Mesenchymal stem cell (in vitro differentiated cells and primary cell): ENCODE measurements around the gene HAUS5.

Experiments
- DNase-seq: peaks from one replicate; pipeline ENCODE4 v3.0.0-alpha.2; 2013
- H2AFZ ChIP-seq: one replicate; pipeline ENCODE4 v1.6.1; 2013; ENCODE audit warnings: low read depth, mild to moderate bottlenecking, control low read depth, inconsistent platforms, low read length, moderate library complexity
- H2AK5ac ChIP-seq: 2 replicates; pipeline ENCODE4 v1.6.1; 2013; ENCODE audit warnings: low read length, moderate library complexity, mild to moderate bottlenecking, inconsistent platforms; ENCODE audit not compliant: severe bottlenecking
- H2BK120ac ChIP-seq: one replicate; pipeline ENCODE4 v1.6.1; 2013; ENCODE audit warnings: low read depth, mild to moderate bottlenecking, inconsistent platforms, low read length, moderate library complexity
- H2BK12ac ChIP-seq, 2 experiments: one replicate each; pipeline ENCODE4 v1.6.1; 2013; ENCODE audit warnings: inconsistent platforms in 2 of 2, low read length in 2 of 2, mild to moderate bottlenecking in 2 of 2, moderate library complexity in 2 of 2, control low read depth in 1 of 2
- H2BK15ac ChIP-seq: one replicate; pipeline ENCODE4 v1.6.1; 2013; ENCODE audit warnings: mild to moderate bottlenecking, low read depth, inconsistent platforms; ENCODE audit not compliant: poor library complexity, severe bottlenecking
- H2BK5ac ChIP-seq: 2 replicates; pipeline ENCODE4 v1.6.1; 2013; ENCODE audit warnings: low read depth, mild to moderate bottlenecking, low read length, control low read depth, inconsistent platforms; ENCODE audit not compliant: poor library complexity, severe bottlenecking
- H3K14ac ChIP-seq, 2 experiments: one replicate each; pipeline ENCODE4 v1.6.1; 2013; ENCODE audit warnings: inconsistent platforms in 2 of 2, low read length in 2 of 2, control low read depth in 1 of 2, mild to moderate bottlenecking in 1 of 2, moderate library complexity in 1 of 2
- H3K18ac ChIP-seq, 2 experiments: one replicate each; pipeline ENCODE4 v1.6.1; 2013; ENCODE audit warnings: inconsistent platforms in 2 of 2, low read length in 2 of 2, control low read depth in 1 of 2, low read depth in 1 of 2, mild to moderate bottlenecking in 1 of 2
- H3K23ac ChIP-seq, 2 experiments: one replicate each; pipeline ENCODE4 v1.6.1; 2013; ENCODE audit warnings: inconsistent platforms in 2 of 2, low read length in 2 of 2, mild to moderate bottlenecking in 2 of 2, moderate library complexity in 2 of 2, control low read depth in 1 of 2
- H3K27ac ChIP-seq: 2 replicates; pipeline ENCODE4 v1.5.1; 2013; ENCODE audit warnings: mild to moderate bottlenecking, moderate library complexity, low read length, control low read depth, inconsistent platforms; ENCODE audit not compliant: poor library complexity, severe bottlenecking
- H3K27me3 ChIP-seq, 2 experiments: 2 replicates each; pipeline versions ENCODE4 v1.6.1 to v1.7.0; 2013; ENCODE audit warnings: low read length in 2 of 2, mild to moderate bottlenecking in 2 of 2, moderate library complexity in 2 of 2, control low read depth in 1 of 2, inconsistent platforms in 1 of 2; ENCODE audit not compliant: control insufficient read depth in 1 of 2, insufficient read depth in 1 of 2
- H3K36me3 ChIP-seq, 2 experiments: 2 replicates each; pipeline versions ENCODE4 v1.6.1 to v1.7.0; 2013; ENCODE audit warnings: low read length in 2 of 2, control low read depth in 1 of 2, inconsistent platforms in 1 of 2, low read depth in 1 of 2, mild to moderate bottlenecking in 1 of 2; ENCODE audit not compliant: insufficient read depth in 2 of 2, control insufficient read depth in 1 of 2
- H3K4ac ChIP-seq, 2 experiments: one replicate each; pipeline ENCODE4 v1.6.1; 2013; ENCODE audit warnings: inconsistent platforms in 2 of 2, low read length in 2 of 2, mild to moderate bottlenecking in 2 of 2, moderate library complexity in 2 of 2, control low read depth in 1 of 2, low read depth in 1 of 2
- H3K4me1 ChIP-seq: 2 replicates; pipeline ENCODE4 v1.6.1; 2013; ENCODE audit warnings: low read depth, low read length, control low read depth; ENCODE audit not compliant: control insufficient read depth, insufficient read depth
- H3K4me2 ChIP-seq: 2 replicates; pipeline ENCODE4 v1.6.1; 2013; ENCODE audit warnings: low read length, mild to moderate bottlenecking, inconsistent platforms; ENCODE audit not compliant: poor library complexity, severe bottlenecking
- H3K4me3 ChIP-seq, 2 experiments: 2 replicates each; pipeline versions ENCODE4 v1.5.1 to v1.7.0; 2013; ENCODE audit warnings: low read length in 2 of 2, mild to moderate bottlenecking in 2 of 2, control low read depth in 1 of 2, low read depth in 1 of 2; ENCODE audit not compliant: insufficient read depth in 1 of 2
- H3K79me1 ChIP-seq: replicated peaks from 2 replicates; pipeline ENCODE4 v1.6.1; 2013; ENCODE audit warnings: mild to moderate bottlenecking, control low read depth, low read length, inconsistent platforms; ENCODE audit not compliant: poor library complexity, severe bottlenecking
- H3K9ac ChIP-seq: 2 replicates; pipeline ENCODE4 v1.7.0; 2013; ENCODE audit warnings: mild to moderate bottlenecking, low read length, moderate library complexity
- H3K9me3 ChIP-seq: 2 replicates; pipeline ENCODE4 v1.7.0; 2013; ENCODE audit warnings: mild to moderate bottlenecking, low read length; ENCODE audit not compliant: control insufficient read depth
- H4K8ac ChIP-seq: one replicate; pipeline ENCODE4 v1.6.1; 2013; ENCODE audit warnings: inconsistent platforms, mild to moderate bottlenecking, low read length, moderate library complexity
- H4K91ac ChIP-seq: one replicate; pipeline ENCODE4 v1.6.1; 2013; ENCODE audit warnings: mild to moderate bottlenecking, low read length, inconsistent platforms
- WGBS: methylation state at CpG from one replicate; pipeline ENCODE4 v1.1.7; 2013; ENCODE audit warnings: mixed read lengths; 5-methylcytosine and 5-hydroxymethylcytosine counted together

The HAUS5 gene

GRCh38 chr19:35639863-35640262 lies 27.3 kb downstream of the HAUS5 start:
- Histone ChIP-seq H3K23ac (no peak overlapping the region), H3K9ac (no peak overlapping the region), H3K9me3 (no peaks in the 10 kb centered on the region), H2AFZ (no peak overlapping the region), H2BK120ac (no peak overlapping the region), H3K4me3 (no peak overlapping the region), H2BK15ac (no peak overlapping the region), H4K8ac (no peak overlapping the region), H4K91ac (no peak overlapping the region), H3K27ac (no peak overlapping the region), H3K36me3 (peaks cover 32% of the 10 kb centered on the region in 2 experiments), H3K4me2 (no peak overlapping the region), H3K14ac (no peak overlapping the region), H3K79me1 (peaks cover 2% of the 10 kb centered on the region), H3K4me1 (peaks cover 21% of the 10 kb centered on the region), H3K4ac (no peak overlapping the region), H2AK5ac (no peak overlapping the region), H3K18ac (no peak overlapping the region), H2BK5ac (no peak overlapping the region), H2BK12ac (no peak overlapping the region), H3K27me3 (no peaks in the 10 kb centered on the region)
- DNase-seq = no peak
- WGBS = 86% methylated on average over 4 of the region's 8 CpGs

GRCh38 chr19:35641515-35642151 lies 29.1 kb downstream of the HAUS5 start, which contains the start of gene ETV2:
ETV2 (plus strand) TSS chr19:35641745; CDS start chr19:35642461, 716 bp downstream.
- H3K4me3 ChIP-seq = no peak within 1 kb of the TSS
- peak within 1 kb of the TSS; percentile 86 for H2BK120ac ChIP-seq
- H3K9me3 ChIP-seq = no peaks in the 10 kb centered on the region
- 22% methylated on average over 28 of the region's 28 CpGs for WGBS
- peak within 1 kb of the TSS; percentile 35 to 65 for H3K4ac ChIP-seq
- H3K9ac ChIP-seq = no peak within 1 kb of the TSS
- peak within 1 kb of the TSS in 1 of 2 experiments; percentile 67 for H2BK12ac ChIP-seq
- H2AFZ ChIP-seq = peak within 1 kb of the TSS; percentile 79
- H2AK5ac ChIP-seq = no peak within 1 kb of the TSS
- H3K27ac ChIP-seq = no peak within 1 kb of the TSS
- peak within 1 kb of the TSS; percentile 77 for H2BK15ac ChIP-seq
- peak within 1 kb of the TSS; percentile 88 for H4K8ac ChIP-seq
- DNase-seq = peak; percentile 35
- no peaks in the 10 kb centered on the region for H3K79me1 ChIP-seq
- no peaks in the 10 kb centered on the region for H3K27me3 ChIP-seq
- H3K36me3 ChIP-seq = peaks cover 17 to 19% of the 10 kb centered on the region in 2 experiments
- no peak within 1 kb of the TSS for H3K4me2 ChIP-seq
- no peak within 1 kb of the TSS for H3K23ac ChIP-seq
- peaks cover 22% of the 10 kb centered on the region for H3K4me1 ChIP-seq
- H4K91ac ChIP-seq = peak within 1 kb of the TSS; percentile 65
- H3K14ac ChIP-seq = no peak within 1 kb of the TSS
- H2BK5ac ChIP-seq = no peak within 1 kb of the TSS
- peak within 1 kb of the TSS; percentile 33 to 67 for H3K18ac ChIP-seq

- Histone ChIP-seq H3K4me1 (peaks cover 22% of the 10 kb centered on the region), H3K4me2 (no peak overlapping the region), H3K18ac (peak overlapping the region in 1 of 2 experiments; percentile 33), H2BK120ac (peak overlapping the region; percentile 86), H2AFZ (no peak overlapping the region), H3K27me3 (no peaks in the 10 kb centered on the region), H3K79me1 (no peaks in the 10 kb centered on the region), H2BK15ac (peak overlapping the region; percentile 77), H3K4ac (peak overlapping the region; percentile 35 to 65), H3K9ac (no peak overlapping the region), H3K23ac (no peak overlapping the region), H3K9me3 (no peaks in the 10 kb centered on the region), H2BK12ac (peak overlapping the region in 1 of 2 experiments; percentile 67), H3K27ac (no peak overlapping the region), H3K14ac (no peak overlapping the region), H2AK5ac (no peak overlapping the region), H4K8ac (peak overlapping the region; percentile 88), H4K91ac (peak overlapping the region; percentile 1), H2BK5ac (no peak overlapping the region), H3K36me3 (peaks cover 10 to 13% of the 10 kb centered on the region in 2 experiments), H3K4me3 (no peak overlapping the region)
- 86% methylated on average over 10 of the region's 10 CpGs for WGBS
- no peak for DNase-seq
Measured at GRCh38 chr19:35642312-35642711, 29.8 kb downstream of the HAUS5 start.

DNA sequence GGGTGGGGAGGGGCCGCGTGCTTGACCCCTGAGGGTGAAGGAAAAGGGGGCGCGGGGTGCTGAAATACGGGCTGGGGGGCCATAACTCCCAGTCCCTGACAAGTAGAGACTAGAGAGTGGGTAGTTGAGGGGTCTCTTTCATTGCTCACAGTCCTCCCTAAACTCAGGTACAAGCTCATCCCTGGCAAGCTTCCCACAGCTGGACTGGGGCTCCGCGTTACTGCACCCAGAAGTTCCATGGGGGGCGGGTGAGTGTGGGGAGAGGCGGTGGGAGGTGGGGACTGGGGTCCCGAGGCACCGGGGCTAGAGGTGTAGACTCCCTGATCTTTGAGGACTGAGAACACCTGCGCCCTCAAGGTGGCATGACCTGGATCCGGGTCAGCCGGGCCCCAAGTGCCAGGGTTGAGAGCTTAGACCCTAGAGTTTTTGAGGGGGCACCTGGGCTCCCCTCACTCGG lies 30.3 kb downstream of the HAUS5 start:
- no peak for DNase-seq
- Histone ChIP-seq H3K36me3 (peaks cover 5 to 8% of the 10 kb centered on the region in 2 experiments), H3K18ac (peak overlapping the region; percentile 61 to 95), H3K14ac (peak overlapping the region in 1 of 2 experiments; percentile 66), H3K23ac (no peak overlapping the region), H2BK120ac (peak overlapping the region; percentile 86), H3K4ac (peak overlapping the region; percentile 2 to 40), H3K9ac (peak overlapping the region; percentile 78), H3K4me1 (peaks cover 22% of the 10 kb centered on the region), H2BK12ac (peak overlapping the region; percentile 61 to 67), H3K4me2 (peak overlapping the region; percentile 83), H2BK5ac (no peak overlapping the region), H2BK15ac (peak overlapping the region; percentile 84), H3K4me3 (peak overlapping the region; percentile 73 to 86), H3K27me3 (no peaks in the 10 kb centered on the region), H4K91ac (no peak overlapping the region), H2AK5ac (no peak overlapping the region), H3K27ac (no peak overlapping the region), H2AFZ (peak overlapping the region; percentile 83), H3K79me1 (peaks cover 1% of the 10 kb centered on the region), H4K8ac (peak overlapping the region; percentile 88), H3K9me3 (no peaks in the 10 kb centered on the region)
- 34% methylated on average over 14 of the region's 15 CpGs for WGBS
